Endometrial microvascular endothelial cells (primary cell): ENCODE measurements around the gene MELTF. TPM values are rescaled to one million over a fixed set of nuclear protein-coding genes. Genes with fewer than 3 reads are reported as not detected.

Source experiments
- in situ Hi-C: cut with HindIII; loops from 2 replicates; pipeline ENCODE4 v1.10.0; 2017; ENCODE audit warnings: low sequenced_read_pairs, low pct_unique_long_range_greater_than_20kb; ENCODE audit errors: inconsistent ontology term
- total RNA-seq: library from RNA; depleted of rRNA; stranded (reverse); fragments of >200 nt; gene quantifications from one replicate; pipeline ENCODE4 v1.2.3, GENCODE V29; 2015; ENCODE audit errors: inconsistent ontology term

The MELTF gene
- total RNA-seq, 1 donor from 2014 or later, result 0.46 TPM

GRCh38 chr3:197000211-197000610 lies 29.4 kb downstream of the MELTF start:
- in situ Hi-C loops, result no loop called here

- in situ Hi-C loops, result no loop called here
Observed at GRCh38 chr3:196998966-196999760, 30.5 kb downstream of the MELTF start.

DNA sequence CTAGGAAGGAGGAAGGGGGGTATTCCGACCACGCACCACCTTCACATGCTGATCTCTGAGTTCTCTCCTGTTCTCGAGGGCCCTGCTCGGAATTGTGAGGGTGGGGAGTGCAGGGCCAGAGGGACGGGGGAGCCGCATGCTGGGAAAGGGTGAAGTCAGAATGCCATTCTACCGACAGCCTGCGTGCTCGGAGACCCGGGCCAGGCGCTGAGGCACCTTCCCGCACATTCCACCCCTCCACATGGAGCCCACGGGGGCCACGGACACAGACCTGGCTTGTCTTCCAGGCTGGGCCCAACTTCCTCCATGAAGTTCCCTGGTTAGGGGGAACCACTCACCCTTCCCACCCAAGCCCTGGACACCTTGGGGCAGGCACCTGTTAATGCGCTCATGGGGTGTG lies 32.3 kb downstream of the MELTF start:
- in situ Hi-C loops, result no loop called here

GRCh38 chr3:196996454-196997265 lies 33.0 kb downstream of the MELTF start:
- in situ Hi-C loops, result no loop called here

DNA sequence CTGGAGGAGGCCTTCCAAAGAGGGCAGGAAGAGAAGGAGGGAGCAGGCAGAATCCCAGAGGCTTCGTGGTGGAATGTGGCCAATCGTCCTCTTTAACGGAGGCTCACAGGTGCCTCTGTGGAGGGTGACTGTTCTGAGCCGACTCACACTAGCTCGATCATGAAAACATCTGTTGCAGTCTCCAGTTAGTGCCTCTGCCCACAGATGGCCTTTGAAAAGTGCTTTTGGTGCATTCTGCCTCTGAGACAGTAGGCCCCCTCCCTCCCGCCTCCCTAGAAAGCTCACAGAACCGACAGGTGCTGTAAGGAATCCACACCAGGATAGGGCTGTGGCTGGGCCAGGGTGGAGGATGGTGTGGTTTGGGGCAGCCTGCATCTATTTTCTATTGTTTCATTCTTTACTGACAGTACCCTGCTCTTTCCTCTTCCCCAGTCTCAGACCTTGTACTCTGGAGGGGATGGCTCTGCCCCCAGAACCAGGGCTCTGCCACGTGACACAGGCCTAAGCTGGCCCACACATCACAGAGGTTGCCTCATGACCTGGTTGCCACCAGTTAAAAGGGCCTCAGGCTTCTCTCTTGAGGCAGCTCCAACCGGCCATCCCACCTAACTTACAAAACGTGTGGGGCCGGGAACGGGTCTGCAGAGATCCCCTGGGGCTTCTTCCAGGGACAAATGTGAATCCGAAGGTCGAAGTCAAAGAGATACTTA lies 33.8 kb downstream of the MELTF start:
- in situ Hi-C loops, result no loop called here

DNA sequence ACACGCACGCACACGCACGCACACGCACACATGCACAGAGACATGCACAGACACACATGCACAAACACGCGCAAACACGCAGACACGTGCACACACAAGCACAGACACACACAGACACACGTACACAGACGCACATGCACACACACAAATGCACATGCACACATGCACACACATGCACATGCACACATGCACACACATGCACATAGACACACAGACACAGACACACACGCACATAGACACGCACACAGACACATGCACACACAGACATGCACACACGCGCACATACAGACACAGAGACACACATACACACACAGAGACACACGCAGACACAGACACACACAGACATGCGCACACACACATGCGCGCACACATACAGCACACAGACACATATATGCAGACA lies 34.6 kb downstream of the MELTF start:
- in situ Hi-C loops, result no loop called here

DNA sequence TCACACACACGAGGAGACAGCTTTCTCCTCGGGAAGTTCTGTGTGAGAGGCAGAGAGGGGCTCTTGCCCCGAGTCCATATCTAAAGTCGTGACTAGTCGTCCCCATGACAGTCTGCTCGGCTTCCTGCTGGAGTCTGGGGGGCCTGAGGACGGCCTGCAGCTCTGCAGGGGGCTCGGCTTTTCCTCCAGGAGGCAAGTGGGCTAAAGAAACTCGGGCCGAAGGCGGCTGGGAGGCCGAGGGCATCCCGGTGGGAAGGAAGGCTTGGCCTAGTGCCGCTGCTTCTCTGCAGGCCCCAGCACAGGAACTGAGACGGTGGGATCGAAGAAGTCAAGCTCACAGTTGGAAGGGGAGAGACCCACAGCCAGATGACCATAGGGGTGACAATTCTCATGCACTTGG lies 35.6 kb downstream of the MELTF start:
- in situ Hi-C loops, result no loop called here

- in situ Hi-C loops, result no loop called here
Observed at GRCh38 chr3:196992461-196993065, 37.1 kb downstream of the MELTF start.

GRCh38 chr3:196991581-196992460 lies 37.8 kb downstream of the MELTF start:
- in situ Hi-C loops, result no loop called here

GRCh38 chr3:196990601-196991007 lies 39.0 kb downstream of the MELTF start:
- in situ Hi-C loops, result no loop called here

DNA sequence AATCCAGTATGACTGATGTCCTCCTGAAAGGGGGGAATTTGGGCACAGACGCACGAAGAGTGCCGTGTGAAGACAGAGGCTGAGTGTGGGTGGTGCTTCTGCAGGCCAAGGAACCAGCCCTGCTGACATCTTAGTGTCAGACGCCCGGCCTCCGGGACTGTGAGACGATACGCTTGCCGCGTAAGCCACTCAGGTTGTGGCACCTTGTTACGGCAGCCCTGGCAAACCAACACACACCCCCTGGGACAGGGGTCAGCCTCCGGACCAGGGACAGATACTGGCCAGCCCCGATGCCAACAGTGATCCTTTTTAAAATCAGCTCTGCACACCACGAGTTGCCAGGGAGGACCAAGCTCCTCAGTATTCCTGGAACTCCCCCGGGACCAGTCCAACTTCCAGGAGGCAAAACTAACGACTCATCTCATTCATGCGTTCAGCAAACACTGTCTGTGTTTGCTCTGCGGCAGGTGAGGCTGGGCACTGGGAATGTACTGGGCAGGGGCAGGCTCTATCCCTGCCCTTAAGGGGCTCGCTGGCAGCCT lies 39.8 kb downstream of the MELTF start:
- in situ Hi-C loops, result no loop called here

DNA sequence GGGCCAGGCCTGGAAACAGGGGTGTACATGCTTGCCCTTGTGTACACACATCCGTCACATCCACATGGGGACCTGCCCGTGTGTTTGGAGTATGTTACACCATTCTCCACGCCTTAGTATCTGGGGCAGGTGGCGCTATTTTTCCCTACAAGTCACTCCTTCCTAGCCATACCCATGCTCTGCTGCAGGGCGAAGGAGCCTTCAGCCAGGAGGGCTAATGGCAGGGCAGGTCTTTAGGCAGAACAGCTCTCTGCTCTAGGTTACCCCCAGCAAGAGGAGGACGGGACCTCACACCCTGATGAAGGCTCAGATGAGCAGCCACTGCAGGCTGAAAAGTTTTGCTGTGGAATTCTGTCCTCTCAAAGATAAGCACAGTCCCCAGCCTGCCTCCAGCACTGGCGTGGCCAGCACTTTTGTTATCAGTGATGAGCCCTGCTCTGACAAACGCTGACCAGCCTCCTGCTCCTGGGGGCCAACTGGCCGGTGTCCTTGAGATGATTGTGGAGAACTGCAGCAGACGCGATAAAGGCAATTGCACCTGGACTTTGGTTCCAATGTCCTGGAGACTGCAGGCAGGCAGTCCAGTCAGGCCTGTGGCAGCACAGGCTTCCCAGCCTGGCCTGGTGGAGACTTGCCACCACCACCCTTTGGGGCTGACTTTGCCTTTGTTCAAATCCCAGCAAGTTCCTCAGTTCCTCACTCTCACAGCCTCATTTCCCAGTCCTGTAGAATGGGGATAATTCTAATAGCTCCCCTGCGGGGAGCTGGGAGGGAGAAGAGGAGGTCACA lies 41.2 kb downstream of the MELTF start:
- in situ Hi-C loops, result no loop called here

- in situ Hi-C loops, result no loop called here
Observed at GRCh38 chr3:196987022-196987421, 42.6 kb downstream of the MELTF start.

GRCh38 chr3:196985954-196986885 lies 43.4 kb downstream of the MELTF start:
- in situ Hi-C loops, result no loop called here

DNA sequence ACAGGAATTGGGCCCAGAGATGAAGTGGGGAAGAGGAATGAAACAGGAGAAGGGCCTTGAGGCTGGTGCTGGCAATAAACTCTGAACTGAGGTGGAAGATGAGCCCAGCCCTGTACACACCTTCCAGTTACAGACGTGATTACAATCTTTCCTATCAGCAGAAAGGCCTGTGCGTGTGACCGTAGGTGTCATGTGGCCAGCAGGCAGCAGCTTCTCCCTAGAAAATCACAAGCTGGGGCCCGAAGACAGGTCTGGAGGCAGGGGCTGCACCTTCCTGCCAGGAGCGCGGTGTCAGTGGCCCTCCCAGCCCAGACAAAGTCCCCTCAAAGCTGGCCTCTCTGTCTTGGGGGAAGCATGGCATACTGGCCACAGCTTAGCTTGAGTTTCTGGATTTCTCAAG lies 44.3 kb downstream of the MELTF start:
- in situ Hi-C loops, result no loop called here

- in situ Hi-C loops, result no loop called here
Observed at GRCh38 chr3:196983186-196983585, 46.4 kb downstream of the MELTF start.
